Osteoblast (primary cell): ENCODE measurements around the gene WLS. TPM values are rescaled to one million over a fixed set of nuclear protein-coding genes. Genes with fewer than 3 reads are reported as not detected.
"Not testable (repeated sequence)": the region's sequence is repeated elsewhere in the genome, so short reads cannot be mapped to it uniquely, and the experiment has no call there.

Experiments
- DNase-seq: peaks from one replicate; pipeline ENCODE4 v3.0.0; 2011; ENCODE audit warnings: low spot score, mixed read lengths; ENCODE audit not compliant: insufficient read length; ENCODE audit errors: missing footprints
- H2AFZ ChIP-seq: 2 replicates; pipeline ENCODE4 v1.6.0; 2011; ENCODE audit warnings: mild to moderate bottlenecking, low read length
- H3K27ac ChIP-seq: 2 replicates; pipeline ENCODE4 v1.5.1; 2011; ENCODE audit warnings: mild to moderate bottlenecking, low read depth, low read length, moderate library complexity
- H3K27me3 ChIP-seq: 2 replicates; pipeline ENCODE4 v1.6.0; 2012; ENCODE audit warnings: mild to moderate bottlenecking, control low read depth, inconsistent platforms, low read length, moderate library complexity; ENCODE audit not compliant: insufficient read depth
- H3K36me3 ChIP-seq: 2 replicates; pipeline ENCODE4 v1.5.1; 2011; ENCODE audit warnings: mild to moderate bottlenecking, low read length, control low read depth, moderate library complexity; ENCODE audit not compliant: insufficient read depth
- H3K4me1 ChIP-seq: 2 replicates; pipeline ENCODE4 v1.5.1; 2011; ENCODE audit warnings: mild to moderate bottlenecking, low read length, control low read depth, moderate library complexity; ENCODE audit not compliant: insufficient read depth
- H3K4me2 ChIP-seq: 2 replicates; pipeline ENCODE4 v1.6.0; 2011; ENCODE audit warnings: mild to moderate bottlenecking, low read length; ENCODE audit not compliant: insufficient read depth
- H3K4me3 ChIP-seq: fragments of 200-600 bp; sonication (generic); 3 replicates; pipeline ENCODE4 v1.5.1; 2012; ENCODE audit warnings: mild to moderate bottlenecking, low read length, inconsistent platforms; ENCODE audit not compliant: insufficient read depth
- H3K79me2 ChIP-seq: 2 replicates; pipeline ENCODE4 v1.6.0; 2012; ENCODE audit warnings: mild to moderate bottlenecking, low read length, control low read depth, inconsistent platforms; ENCODE audit not compliant: insufficient read depth
- H3K9me3 ChIP-seq: 2 replicates; pipeline ENCODE4 v1.5.1; 2011; ENCODE audit warnings: low read depth, low read length, control low read depth
- H4K20me1 ChIP-seq: 2 replicates; pipeline ENCODE4 v1.6.0; 2012; ENCODE audit warnings: mild to moderate bottlenecking, low read length, control low read depth; ENCODE audit not compliant: insufficient read depth
- CTCF ChIP-seq: IDR thresholded peaks from 2 replicates; pipeline ENCODE4 v1.5.1; 2011; ENCODE audit warnings: mild to moderate bottlenecking, low read depth, low read length, moderate library complexity; ENCODE audit errors: extremely low read depth
- total RNA-seq: library from RNA; depleted of rRNA; stranded (reverse); fragments of >200 nt; gene quantifications from 2 replicates; pipeline ENCODE4 v1.2.3, GENCODE V29; 2012

Gene WLS
- total RNA-seq, 1 donor: 54.3 TPM

GRCh38 chr1:68163220-68163619 lies 69.1 kb downstream of the WLS start:
- DNase-seq: no peak
- Histone ChIP-seq H3K79me2 (peaks cover 23% of the 10 kb centered on the region), H3K36me3 (peaks cover 9% of the 10 kb centered on the region), H3K9me3 (no peaks in the 10 kb centered on the region), H3K4me3 (no peak overlapping the region), H3K27ac (no peak overlapping the region), H2AFZ (no peak overlapping the region), H3K4me2 (no peak overlapping the region), H3K4me1 (peaks cover under 1% of the 10 kb centered on the region), H3K27me3 (no peaks in the 10 kb centered on the region), H4K20me1 (no peaks in the 10 kb centered on the region)
- no peak for TF ChIP-seq CTCF

- Histone ChIP-seq H3K79me2 (peaks cover 20% of the 10 kb centered on the region), H4K20me1 (no peaks in the 10 kb centered on the region), H3K36me3 (peaks cover 10% of the 10 kb centered on the region), H3K4me2 (no peak overlapping the region), H3K9me3 (no peaks in the 10 kb centered on the region), H3K4me3 (no peak overlapping the region), H2AFZ (no peak overlapping the region), H3K4me1 (no peaks in the 10 kb centered on the region), H3K27me3 (no peaks in the 10 kb centered on the region), H3K27ac (no peak overlapping the region)
- TF ChIP-seq CTCF: peak; percentile 17
- no peak for DNase-seq
Observed at GRCh38 chr1:68162761-68163160, 69.6 kb downstream of the WLS start.

GRCh38 chr1:68161672-68162071 lies 70.7 kb downstream of the WLS start:
- Histone ChIP-seq H3K36me3 (peaks cover 14% of the 10 kb centered on the region), H3K79me2 (peaks cover 12% of the 10 kb centered on the region)
- not testable (repeated sequence) for H3K4me2 ChIP-seq, H3K4me1 ChIP-seq, H3K9me3 ChIP-seq, H3K27ac ChIP-seq, H2AFZ ChIP-seq, H3K4me3 ChIP-seq, H4K20me1 ChIP-seq, H3K27me3 ChIP-seq, DNase-seq

- peaks cover 12% of the 10 kb centered on the region for H3K79me2 ChIP-seq
- peaks cover 14% of the 10 kb centered on the region for H3K36me3 ChIP-seq
- H3K4me3 ChIP-seq, H3K9me3 ChIP-seq, H3K27ac ChIP-seq, H4K20me1 ChIP-seq, H3K4me2 ChIP-seq, H3K27me3 ChIP-seq, DNase-seq, H2AFZ ChIP-seq, H3K4me1 ChIP-seq: not testable (repeated sequence)
Observed at GRCh38 chr1:68160935-68161334, 71.4 kb downstream of the WLS start.

- DNase-seq: no peak
- no peaks in the 10 kb centered on the region for H3K27me3 ChIP-seq
Observed at GRCh38 chr1:68160021-68160420, 72.3 kb downstream of the WLS start.

More at GRCh38 chr1:68160021-68160420, 72.3 kb downstream of the WLS start:
- peaks cover 18% of the 10 kb centered on the region for H3K36me3 ChIP-seq
- H3K4me1 ChIP-seq: no peaks in the 10 kb centered on the region
- peaks cover 7% of the 10 kb centered on the region for H3K79me2 ChIP-seq
- H3K4me2 ChIP-seq: no peak overlapping the region
- H3K27ac ChIP-seq: no peak overlapping the region
- H4K20me1 ChIP-seq: no peaks in the 10 kb centered on the region
- no peak overlapping the region for H3K4me3 ChIP-seq
- H2AFZ ChIP-seq: no peak overlapping the region
- no peak for TF ChIP-seq CTCF
- no peaks in the 10 kb centered on the region for H3K9me3 ChIP-seq
